HL-60/S4 treated with phorbol 12-myristate 13-acetate at 8.2 ng/mL for 4 days and 3 days (cell line): ENCODE results near the gene SLC16A11.
"Not testable (repeated sequence)": the region's sequence is repeated elsewhere in the genome, so short reads cannot be mapped to it uniquely, and the experiment has no call there.

Experiments used
- in situ Hi-C: fragments of 300-500 bp; cut with MboI; formaldehyde crosslinking; loops from 2 replicates; pipeline ENCODE4 v1.15.0; 2022; ENCODE audit warnings: low sequenced_read_pairs

SLC16A11 gene

GRCh38 chr17:6994118-6994598, 49.7 kb downstream of the SLC16A11 start:
- in situ Hi-C loops: no loop called here

GRCh38 chr17:6993613-6994056, 50.3 kb downstream of the SLC16A11 start:
- in situ Hi-C loops: not testable (repeated sequence)
